NCI-H2029 (cell line): ENCODE data around the gene CADPS.

Source experiments
- DNase-seq: peaks from one replicate; lab custom pipeline; 2025; lab: John Stamatoyannopoulos, UW

Gene CADPS

DNA sequence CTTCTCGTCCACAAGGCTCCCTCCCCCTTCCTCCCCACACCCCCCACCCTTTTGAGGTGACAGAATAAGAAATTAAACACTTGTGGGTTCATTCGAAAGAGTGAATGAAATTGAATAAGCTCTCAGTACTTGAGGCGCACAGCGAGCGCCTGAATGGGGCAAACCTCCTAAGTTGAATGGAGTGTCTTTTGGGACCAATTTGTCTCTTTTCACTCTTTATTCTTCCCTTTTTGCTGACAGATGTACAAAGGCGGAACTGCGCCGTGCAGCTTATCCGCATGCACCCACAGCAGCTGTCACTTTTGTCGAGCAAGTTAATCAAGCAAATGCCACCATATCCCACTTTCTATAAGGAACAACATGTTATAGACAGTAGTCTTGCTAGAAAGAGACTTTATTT lies 454.0 kb downstream of the CADPS start:
- DNase-seq = no peak

DNA sequence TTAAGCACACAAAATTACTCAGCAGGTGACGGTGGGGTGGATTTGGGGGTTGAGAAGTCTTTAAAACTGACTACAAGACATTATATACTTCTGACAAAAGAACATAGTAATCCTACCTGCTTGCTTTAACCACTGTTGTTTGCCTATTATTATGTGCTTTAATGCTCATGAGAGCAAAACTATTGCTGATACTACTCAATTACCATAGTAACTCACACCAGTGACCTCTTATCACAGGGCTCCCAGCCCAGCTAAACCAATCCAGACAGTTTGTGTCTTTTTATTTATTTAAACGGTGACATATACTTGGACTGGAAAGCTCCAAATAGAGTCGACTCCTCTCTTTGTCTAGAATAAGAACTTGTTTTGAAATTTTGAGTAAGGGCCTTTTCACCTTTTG lies 459.1 kb downstream of the CADPS start:
- no peak for DNase-seq

DNA sequence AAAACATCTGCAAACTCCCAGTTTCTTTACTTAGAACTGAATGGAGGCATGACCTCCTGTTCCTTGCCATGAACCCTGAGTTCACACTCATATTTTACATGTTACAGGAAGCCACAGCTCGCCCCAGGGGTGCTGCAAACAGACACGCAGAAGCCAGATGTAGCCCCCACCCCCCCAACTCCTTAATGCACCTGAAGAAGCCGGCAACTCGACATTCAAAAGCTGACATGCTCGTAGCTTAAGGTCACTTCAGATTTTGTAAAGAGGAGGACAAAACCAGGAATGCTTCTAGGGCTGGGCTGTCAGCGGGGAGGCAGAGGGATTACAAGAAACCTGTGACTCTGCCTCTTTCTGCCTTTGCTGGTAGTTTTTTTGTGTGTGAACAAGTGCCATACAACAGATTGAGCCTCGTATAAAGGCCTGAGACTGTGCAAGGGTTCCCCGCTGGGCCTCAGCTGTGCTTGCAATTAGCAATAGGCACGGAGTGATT lies 459.9 kb downstream of the CADPS start:
- DNase-seq = no peak

DNA sequence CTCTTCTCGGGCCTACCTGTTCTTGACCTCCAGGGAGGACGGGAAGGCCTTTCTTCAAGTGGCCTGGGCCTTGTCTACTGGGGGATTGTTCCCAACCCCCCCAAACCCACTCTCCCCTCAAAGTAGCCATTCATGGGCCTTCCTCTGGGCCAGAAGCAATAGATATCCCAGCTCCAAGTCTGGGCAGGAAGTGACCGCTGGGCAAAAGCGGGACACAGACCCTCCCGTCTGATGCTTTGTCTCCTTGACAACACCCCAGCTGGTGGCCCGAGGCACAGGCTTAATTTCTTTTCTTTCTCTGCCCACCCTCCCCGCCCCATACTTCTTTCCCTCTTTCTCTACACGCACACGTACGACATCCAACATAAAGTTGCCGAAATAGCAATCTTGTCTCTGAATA lies 460.4 kb downstream of the CADPS start:
- DNase-seq = no peak

DNA sequence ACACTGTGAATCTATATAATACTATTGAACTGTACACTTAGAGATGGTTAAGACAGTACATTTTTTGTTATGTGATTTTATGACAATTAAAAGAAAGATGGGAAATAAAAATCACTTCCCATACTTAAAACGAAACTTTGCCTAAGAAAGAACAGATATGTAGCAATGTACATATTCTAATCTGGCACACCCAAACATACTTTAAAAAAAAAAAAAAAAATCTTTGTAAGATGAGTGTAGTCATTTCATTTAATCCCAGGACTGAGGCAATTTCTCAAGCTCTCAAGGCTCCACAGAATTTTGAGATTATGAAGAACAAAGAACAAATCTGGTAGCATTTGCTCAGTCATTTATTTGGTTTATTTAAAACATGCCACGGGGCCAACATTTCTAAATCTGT lies 461.5 kb downstream of the CADPS start:
- DNase-seq = no peak

DNA sequence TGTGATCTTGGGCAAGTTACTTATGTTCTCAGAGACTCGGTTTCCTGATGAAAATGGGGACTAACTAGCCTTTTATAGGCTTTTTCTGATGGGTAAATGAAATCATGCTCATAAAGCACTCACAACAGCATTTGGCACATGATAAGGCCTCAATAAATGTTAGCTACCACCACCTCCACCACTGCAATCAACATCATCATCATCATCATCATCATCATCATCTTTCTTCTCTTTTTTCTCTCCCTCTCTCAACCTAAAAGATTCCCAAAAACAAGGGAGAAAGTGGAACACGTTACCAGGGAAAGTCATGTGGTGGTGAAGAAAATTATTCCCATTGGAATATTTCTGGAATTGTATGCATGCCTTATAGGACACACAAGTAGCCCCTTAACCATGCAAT lies 468.3 kb downstream of the CADPS start:
- no peak for DNase-seq

DNA sequence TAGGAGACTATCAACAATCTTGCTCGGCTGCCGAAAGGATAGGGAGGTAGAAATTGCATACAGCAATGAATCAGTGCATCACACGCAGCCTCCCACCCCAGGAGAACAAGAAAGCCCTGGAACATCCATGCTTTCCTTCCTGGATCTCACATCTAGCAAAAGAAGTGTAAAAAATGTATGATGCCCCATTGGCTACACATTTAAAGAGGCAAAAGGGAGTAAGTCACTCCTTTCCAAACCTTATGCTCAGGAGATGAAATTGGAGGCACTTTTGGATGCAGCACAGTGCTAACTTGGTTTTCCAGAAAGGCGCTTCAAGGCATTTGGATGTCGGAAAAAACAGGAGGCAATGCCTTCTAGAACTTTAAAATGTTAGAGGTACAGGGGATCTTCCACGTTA lies 469.6 kb downstream of the CADPS start:
- no peak for DNase-seq

DNA sequence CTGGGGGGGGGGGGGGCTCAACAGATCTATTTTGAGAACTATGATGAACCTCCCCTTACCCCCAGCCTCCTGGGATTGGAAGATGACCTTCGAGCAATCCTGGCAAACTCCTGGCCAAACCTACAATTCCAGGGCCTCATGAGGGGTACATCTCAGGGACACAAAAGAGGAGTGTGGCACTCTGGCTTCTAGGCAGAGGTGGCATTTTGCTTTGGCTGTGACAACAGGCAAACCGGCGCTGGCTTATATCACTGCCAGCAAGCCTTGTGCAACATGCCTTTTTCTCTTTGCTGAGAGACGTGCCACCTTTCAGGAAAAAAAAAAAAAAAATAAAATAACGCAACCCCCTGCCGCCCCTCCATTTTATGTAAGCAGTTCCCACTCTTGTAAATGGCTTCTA lies 470.1 kb downstream of the CADPS start:
- DNase-seq = no peak

DNA sequence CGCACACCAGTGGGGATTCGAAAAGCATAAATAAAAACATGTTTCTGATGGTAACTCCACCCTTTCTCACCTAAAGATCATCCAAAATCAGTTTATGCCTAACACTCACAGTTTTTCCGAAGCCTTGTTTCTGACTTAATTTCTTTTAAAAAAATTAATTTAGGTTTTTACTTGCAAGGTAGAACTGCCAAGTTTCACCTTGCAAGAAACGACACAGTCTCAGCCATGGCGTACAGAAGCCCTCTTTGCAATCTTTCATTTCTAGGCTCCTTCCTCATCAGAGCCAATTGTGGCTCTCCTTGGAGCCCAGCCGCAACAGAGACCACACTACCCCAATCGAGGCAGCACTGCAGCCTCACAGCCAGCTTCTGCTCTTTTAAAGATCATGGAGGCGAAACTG lies 470.9 kb downstream of the CADPS start:
- no peak for DNase-seq

DNA sequence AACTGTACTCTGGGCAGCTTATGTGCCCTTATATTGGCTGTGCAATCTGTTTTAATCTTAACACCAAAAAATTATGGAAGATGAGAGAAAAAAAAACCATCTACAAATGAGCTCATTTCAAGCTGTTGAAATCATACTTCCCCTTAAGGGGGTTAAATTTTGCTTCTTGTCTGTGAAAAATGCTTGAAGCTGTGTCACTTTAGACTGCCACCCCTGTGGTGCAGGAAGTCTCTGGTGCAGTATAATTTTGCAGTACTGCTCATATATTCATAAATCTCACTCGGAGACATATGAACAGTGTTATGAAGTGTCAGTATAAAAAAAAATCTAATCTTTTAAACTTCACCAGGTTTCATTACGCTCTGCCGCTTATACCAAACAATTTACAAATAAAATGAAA lies 471.5 kb downstream of the CADPS start:
- DNase-seq = no peak

DNA sequence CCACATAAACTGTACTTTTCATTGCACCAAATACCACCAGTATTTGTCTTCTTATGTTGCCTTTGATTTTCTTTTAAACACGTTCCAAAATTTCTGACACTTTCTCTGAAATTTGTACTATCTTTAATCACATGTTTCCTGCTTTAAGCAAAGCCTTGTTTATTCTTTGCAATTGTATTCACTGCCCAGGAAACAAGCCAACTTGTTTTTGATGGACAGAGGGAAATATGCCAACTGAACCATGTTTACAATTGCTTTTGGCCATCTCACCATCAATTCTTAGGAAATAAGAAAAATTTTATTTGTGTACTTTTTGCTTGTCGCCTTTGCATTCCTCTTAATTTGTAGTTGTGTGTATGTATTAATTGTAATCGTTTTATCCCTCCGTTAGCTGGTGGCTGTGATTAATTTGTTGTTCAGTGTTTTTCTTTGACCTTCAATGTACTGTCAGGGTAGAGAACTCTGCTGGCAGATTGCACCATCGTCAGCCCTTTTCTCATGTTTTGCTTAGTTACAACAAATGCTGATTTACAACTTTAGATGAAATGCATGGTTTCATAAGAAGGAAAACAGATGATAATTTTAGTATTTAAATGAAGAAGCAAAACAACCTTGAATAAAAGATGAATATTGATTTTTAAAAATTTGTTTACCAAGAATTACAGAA lies 482.5 kb downstream of the CADPS start:
- DNase-seq = no peak

DNA sequence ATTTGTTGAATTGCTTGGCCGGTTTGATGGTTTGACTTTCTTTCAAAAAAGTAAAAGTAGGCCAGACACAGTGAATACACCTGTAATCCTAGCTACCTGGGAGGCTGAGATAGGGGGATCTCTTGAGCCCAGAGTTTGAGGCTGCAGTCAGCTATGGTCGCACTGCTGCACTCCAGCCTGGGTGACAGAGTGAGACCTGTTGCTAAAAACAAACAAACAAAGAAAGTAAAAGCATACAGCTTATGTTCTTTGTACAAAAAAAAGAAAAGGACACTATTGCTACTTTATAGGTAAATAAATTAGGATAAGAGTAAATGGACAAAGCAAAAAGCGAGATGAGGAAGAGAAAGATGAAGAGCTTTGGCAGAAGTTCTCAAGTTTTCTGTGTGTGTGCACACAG lies 488.0 kb downstream of the CADPS start:
- no peak for DNase-seq

DNA sequence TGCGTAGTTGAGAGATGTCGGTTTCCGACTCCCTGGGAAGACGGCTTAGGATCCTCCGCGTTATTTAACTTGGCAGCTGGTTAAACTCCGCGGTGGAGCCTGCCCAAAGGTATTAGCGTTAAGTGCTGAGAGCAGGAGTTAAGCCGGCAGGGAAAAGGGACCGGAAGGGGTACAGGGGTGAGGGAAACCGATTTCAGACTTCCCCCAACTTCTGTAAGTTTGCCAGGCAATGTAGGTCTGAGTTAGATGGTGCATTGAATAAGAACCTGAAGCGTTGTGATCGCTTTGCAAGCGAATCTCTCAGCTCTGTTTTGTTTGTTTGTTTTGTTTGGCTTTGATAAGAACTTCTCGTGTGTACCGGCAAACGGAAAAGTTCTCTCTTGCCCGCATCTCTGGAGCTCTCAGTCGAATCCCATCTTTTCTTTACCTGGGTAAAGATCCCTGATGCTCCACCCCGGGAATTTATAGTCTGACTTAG lies 495.9 kb downstream of the CADPS start:
- no peak for DNase-seq

DNA sequence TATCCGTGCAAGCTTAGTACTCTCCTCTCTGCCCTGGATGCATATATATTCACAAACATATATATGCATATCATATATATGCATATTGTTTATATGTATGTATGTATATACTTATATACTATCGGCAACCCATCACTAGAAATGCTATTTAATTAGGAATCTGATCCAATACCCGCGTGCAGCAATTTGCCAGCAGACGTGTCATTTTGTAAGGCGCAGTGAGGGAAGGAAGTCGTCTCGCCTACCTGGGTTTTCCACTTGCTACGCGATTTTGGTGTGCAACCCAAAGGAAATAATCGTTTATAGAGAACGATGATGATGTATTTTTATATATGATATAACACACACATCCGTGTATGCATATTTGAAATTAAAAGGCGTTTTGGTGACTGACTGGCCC lies 496.3 kb downstream of the CADPS start:
- DNase-seq = no peak

DNA sequence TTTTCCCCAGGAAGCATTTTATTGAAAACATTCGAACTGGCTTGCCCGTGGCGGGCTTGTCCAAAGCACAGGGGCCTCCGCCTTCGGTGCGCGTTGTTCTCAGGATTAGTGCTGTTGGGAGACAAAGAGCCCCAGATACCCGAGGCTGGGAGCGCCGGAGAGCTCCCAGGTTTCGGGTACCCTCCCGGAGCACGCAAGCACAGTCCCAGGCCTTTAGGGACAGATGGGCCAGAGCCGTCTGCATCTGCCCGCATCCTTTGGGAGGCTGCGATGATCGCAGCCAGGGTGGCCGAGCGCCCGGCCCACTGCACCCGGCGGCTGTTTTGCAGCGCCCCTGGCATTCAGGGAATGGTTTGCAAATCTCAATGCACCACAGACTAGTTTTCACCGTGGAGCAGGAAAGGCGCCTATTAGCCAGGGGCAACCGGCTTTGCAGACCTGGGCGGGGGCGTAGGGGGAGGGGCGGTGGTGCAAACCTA lies 496.9 kb downstream of the CADPS start:
- no peak for DNase-seq

DNA sequence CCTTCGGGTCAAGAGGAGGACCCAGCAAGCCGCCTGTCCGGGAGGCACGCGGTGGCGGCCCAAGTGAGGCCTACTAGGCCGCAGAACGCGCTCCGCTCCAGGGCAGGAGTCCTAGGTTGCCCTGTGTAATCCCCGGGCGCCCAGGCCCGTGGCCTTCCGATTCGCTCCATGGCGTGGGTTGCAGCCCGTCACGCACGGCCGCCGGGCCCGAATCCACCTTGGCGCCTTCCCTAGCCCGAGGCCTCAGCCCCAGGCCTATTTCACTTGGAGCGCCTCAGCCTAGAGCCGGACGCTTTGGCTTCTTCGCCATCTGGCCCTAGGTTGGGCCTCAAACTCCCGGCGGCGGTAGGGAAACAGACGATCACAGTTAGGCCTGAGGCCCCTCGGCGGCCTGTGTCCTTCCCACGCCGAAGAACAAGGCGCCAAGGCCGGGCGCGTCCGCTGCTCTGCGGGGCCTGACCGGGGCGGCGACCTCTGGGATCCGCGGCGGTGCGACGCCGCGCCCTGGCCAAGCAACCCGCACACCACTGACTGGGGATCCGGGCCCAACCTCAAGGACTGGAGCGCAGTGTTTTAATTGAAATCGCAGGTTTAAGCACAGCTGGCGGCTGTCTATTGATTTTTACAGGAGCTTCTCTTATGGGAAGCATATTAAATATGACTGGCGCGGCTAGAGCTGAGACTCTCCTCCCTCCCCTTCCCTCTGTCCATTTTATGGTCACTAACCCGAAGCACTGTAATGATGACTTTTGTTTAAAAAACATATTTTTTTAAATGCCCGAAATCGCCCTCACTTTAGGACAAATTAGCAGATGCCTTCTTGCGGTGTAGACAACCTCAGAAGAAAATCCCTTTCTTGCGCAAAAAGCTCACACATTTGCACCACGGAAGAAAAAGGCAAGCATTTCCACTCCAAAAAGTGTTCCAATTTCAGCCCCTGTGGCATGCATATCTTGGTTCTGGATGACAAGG lies 498.0 kb downstream of the CADPS start:
- DNase-seq = no peak

DNA sequence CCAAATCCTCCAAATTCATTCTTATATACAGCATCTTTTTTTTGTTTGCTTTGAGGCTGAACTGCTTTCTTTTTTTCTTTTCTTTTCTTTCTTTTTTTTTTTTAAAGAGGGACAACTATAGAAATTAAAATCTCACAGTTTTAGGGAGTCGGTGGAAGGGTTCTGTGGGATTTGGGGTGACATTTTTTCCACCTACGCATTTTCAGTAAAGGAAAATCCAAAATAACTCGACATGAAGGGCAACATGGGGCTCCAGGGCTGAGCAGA lies 498.8 kb downstream of the CADPS start:
- no peak for DNase-seq

DNA sequence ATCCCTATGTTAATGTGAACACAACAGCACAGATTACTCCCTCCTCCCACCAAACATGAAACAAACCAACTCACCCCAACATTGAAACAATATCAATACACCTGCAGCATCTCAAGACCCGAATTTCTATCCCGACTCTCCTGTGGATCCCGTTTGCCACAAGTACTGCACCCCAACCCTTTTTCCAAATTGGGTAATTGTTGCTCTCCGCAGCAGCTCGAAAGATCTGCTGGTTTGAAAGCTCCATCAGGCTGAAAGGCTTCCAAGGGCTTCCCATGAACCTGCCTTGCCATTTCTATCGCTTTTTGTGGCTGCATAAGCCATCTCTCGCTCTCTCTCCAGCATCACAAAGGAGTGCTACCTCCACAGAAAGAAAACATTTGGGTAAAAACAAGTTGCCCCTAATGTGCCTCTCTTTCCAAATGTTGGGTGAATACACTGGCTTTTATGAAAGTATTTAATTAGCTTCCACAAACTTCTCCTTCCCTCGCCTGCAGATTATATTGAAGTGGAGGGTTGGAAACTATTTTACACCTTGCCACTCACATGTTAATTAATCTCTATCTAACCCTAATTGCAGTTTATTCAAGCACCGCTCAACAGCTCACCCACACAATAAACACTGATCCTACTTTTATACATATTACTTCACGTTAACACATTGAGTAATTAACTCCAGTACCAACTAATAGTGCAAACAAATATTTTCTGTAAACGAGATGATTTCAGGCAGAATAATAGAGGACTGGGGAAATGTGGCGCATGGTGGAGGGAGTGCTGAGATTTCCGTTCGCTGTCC lies 499.4 kb downstream of the CADPS start:
- no peak for DNase-seq

DNA sequence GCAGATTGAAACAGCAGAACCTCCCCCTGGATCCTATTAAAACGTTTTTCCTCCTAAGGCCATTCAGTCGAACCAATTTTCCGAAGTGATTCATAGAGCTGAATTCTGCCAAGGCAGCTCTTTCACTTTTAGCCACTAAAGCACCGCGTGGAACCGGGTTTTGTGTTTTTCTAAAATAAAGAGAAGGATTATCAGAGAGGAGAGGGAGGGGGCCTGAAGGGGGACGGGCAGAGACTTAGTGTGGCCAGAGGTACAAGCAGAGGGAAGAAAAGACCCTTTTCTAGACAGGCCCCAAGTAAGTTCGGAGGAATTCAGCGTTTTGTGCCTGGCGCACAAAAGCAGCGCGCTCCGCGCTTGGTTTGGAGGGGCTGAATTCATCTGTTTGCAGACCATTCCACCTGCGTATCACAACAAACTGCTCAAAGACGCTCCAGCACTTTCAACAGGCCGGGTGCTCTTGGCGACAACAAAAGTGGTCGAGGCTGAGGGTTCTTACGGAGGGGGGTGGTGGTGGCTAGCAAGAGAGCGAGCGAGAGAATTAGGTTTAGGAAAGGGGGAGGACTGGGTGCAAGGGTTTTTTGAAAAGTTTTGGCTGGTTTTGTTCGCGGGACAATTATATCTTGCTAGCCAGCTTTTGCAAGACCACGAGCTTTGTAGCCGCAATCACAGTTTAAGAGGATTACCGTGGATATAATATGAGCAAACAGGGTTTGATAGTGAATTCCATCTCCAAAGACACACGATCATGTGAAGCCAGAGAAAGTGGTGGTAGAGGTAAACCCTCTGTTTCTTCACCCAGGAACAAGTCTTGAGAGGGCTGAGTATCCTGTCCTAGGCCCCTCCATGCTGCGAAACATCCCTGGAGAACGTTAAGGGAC lies 500.6 kb downstream of the CADPS start:
- DNase-seq = no peak

DNA sequence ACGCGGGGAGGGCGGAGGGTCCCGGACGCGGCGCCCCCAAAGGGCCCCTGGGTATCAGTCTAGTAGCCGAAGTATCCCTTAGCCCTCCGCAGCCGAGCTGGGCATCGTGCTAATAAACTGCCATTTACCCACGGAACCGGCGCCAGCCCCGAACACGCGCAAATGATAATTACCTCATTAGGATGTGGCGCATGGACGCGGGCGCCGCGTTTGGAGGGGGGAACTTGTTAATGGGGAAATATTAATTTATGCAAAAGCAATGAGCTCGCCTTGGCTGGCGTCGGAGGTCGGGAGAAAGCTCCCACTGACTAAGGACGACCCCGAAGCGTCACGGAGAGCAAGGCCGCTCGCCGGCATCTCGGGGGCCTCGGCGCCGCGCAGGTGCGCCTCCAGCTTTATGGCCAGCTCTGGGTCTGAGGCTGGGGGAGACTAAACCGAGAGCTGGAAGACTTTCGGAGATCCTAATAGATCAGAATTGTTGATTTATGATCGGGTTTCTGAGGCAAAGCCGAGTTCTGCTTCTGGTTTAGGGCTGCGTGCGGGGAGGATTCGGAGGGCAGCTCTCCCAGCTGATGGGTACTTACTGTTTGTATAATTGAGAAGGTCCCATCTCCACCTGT lies 501.4 kb downstream of the CADPS start:
- DNase-seq = no peak

DNA sequence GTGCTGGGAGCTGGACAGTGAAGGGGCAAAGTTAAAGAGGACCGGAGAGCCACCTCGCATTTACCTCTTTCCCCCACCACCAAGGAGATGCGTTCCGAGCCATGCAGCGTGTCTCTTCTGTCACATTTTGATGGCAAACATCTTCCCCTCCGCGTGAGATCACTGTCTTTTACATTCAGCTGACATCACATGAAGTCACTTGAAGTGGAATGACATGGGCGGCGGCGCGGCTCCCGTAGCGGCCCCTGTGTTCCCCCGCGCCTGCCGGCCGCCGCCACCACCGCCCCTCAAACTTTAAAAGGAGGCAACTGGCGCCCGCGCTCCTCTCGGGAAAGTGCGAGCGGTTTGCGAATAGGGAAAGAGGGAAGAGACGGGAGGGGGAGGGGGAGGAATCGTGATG lies 502.0 kb downstream of the CADPS start, which contains the start of gene FEZF2:
FEZF2 (minus strand) TSS at position 336 of the 400 bp plus-strand sequence. CDS start 682 bp downstream, outside the sequence.
- DNase-seq = no peak
